Sigmoid colon (tissue), 4 donors: Measurements from ENCODE around the gene AP3B1.

Experiments
- EP300 ChIP-seq, 4 donors: sonication (generic); formaldehyde crosslinking; IDR thresholded peaks; one replicate each; pipeline ENCODE4 v1.6.1; 2017; ENCODE audit warnings: antibody characterized with exemption in 4 of 4
- POLR2A ChIP-seq, 2 donors: fragments of 450-650 bp; IDR thresholded peaks; one replicate each; pipeline ENCODE4 v1.6.1; 2016; ENCODE audit warnings: antibody characterized with exemption in 2 of 2, mild to moderate bottlenecking in 2 of 2, moderate library complexity in 2 of 2
- POLR2AphosphoS5 ChIP-seq, 4 donors: sonication (generic); formaldehyde crosslinking; IDR thresholded peaks; one replicate each; pipeline ENCODE4 v1.6.1; 2017; ENCODE audit warnings: antibody characterized with exemption in 4 of 4
- TF ChIP-seq, protein P1 (sequence below), 4 experiments: fragments of 450-650 bp in 3 of 4; fragments of 200-600 bp in 1 of 4; IDR thresholded peaks; one replicate each; pipeline ENCODE4 v1.5.1; 2016 to 2019; ENCODE audit warnings: antibody characterized with exemption in 4 of 4, mild to moderate bottlenecking in 3 of 4, moderate library complexity in 2 of 4

DNA sequence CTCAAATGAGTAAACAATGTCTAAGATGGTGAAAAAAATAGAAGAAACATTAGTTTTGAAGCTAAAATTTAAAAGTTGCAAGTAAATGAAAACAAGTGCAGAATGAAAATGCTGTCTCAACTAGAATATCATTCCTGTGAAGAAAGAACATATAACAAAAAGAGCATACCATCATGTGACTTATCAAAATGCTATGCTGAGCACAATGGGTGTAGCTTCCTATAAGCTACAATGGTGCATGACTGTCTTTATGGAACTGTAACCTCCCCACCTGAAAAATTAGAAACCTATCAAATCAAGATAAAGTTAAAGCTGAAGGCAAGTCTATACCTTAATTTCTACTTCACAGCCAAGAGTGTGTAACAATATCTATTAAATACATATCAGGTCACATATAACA lies 192.0 kb downstream of the AP3B1 start:
- TF ChIP-seq EP300 (IDR thresholded peaks at IDR 0.05) (no peak), POLR2A (IDR thresholded peaks at IDR 0.05) (no peak), POLR2AphosphoS5 (IDR thresholded peaks at IDR 0.05) (no peak)
- TF ChIP-seq, protein P1, sequence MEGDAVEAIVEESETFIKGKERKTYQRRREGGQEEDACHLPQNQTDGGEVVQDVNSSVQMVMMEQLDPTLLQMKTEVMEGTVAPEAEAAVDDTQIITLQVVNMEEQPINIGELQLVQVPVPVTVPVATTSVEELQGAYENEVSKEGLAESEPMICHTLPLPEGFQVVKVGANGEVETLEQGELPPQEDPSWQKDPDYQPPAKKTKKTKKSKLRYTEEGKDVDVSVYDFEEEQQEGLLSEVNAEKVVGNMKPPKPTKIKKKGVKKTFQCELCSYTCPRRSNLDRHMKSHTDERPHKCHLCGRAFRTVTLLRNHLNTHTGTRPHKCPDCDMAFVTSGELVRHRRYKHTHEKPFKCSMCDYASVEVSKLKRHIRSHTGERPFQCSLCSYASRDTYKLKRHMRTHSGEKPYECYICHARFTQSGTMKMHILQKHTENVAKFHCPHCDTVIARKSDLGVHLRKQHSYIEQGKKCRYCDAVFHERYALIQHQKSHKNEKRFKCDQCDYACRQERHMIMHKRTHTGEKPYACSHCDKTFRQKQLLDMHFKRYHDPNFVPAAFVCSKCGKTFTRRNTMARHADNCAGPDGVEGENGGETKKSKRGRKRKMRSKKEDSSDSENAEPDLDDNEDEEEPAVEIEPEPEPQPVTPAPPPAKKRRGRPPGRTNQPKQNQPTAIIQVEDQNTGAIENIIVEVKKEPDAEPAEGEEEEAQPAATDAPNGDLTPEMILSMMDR (IDR thresholded peaks at IDR 0.05) = no peak
